Stimulated activated CD8-positive, alpha-beta memory T cell treated with anti-CD3 and anti-CD28 coated beads, Interleukin-4, amount 100 ng/mL, for 1 hour (primary cell): ENCODE results near the gene MAB21L3.

Source experiments
- DNase-seq, 2 donors: peaks; one replicate each; pipeline ENCODE4 v3.0.0-alpha.2; 2020; ENCODE audit warnings: low read depth in 2 of 2, low spot score in 1 of 2

The MAB21L3 gene

DNA sequence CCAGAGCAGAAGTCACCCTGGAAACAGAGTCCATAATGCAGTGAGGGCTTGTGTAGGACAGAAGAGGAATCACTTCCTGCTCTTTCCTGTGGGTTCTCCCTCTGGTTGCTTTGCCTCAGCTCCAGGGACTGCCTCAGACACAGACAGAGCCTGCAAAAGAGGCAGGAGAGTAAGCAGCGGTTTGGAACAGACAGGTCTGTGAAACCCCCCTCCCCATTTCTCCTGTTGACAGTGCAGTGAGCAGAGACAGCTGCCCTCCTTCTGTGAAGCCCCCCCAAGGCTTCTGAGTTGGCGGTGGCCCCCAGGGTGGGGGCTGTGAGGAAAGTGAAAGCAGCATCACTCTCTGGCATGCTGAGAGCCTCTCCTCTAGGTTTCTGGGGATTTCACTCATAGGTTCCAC is 53.0 kb downstream of the MAB21L3 start:
- DNase-seq, result no peak

DNA sequence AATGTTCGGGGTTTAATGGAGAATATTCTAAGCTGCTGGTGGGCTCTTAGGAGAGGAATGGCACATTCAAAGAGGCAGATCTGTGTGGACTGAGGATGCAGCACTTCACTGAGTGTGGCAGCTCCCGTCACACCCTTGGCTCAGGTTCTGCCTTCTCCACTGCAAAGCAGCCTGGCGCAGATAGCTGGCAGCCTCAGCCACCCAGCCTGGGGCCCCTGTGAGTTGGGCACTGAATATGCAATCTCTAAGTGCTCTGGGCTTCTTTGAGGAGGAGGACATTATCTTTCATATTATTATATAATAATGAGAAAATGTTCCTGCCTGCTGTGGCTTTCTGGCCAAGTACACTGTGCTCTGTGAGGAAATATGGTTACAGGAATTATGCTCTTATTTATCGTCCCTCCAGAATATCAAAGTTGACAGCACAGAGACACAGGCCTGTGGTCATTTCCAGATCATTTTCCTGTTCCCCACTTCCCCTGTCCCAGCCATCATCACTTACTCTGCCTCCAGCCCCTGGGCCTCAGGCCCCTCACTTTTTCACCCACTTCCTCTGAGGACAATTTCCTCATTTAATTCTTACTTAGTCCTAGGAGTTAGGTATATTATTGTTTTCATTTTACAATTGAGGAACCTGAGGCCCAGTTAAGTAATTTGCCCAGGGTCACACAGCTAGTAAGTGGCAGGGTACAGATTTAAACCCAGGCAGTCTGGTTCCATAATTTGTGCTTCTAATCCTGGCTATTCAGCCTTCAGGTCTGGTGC is 53.6 kb downstream of the MAB21L3 start:
- DNase-seq, result no peak

DNA sequence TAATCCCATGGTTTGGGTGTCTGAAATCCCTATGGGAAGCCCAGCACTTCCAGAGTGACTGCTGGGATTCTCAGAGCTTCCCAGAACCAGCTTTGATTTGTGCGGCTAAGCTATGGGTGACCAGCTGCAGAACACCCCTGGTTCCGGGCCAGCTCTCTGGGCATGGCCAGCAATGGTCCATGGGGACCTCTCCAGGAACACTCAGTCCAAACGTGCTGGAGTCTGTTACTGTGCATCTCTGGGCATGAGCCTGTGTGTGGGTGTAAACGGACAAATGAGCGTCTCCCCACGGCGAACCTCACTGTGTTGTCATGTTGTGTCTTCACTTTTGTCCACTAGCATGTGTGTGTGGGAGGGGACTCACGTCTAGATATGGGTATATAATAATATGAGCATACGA is 54.4 kb downstream of the MAB21L3 start:
- no peak for DNase-seq

DNA sequence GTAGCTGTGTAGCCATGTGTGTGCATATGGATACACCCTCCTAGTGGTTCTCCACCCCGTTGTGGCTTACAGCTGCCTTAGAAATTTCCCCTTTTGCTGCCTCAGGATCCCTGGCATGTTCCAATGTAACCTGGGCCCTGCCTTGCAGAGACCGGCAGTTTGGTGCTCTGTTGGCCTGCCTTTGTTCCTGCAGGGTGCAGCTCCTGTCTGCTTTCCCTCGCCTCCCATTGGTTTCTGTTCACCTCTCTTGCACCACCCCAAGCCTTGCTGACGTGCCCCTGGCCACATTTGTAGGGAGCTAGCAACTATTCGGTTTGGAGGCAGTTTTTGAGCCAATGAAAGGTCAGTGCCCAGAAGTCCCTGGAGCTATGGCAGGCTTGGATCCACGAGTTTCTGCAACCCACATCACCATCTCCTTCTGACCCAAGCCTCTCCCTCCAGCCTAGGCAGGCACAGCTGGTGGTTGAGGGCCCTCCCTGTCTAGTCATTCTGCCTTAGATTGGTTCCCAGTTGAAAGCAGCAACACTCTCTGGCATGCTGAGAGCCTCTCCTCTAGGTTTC is 54.9 kb downstream of the MAB21L3 start:
- DNase-seq, result no peak

DNA sequence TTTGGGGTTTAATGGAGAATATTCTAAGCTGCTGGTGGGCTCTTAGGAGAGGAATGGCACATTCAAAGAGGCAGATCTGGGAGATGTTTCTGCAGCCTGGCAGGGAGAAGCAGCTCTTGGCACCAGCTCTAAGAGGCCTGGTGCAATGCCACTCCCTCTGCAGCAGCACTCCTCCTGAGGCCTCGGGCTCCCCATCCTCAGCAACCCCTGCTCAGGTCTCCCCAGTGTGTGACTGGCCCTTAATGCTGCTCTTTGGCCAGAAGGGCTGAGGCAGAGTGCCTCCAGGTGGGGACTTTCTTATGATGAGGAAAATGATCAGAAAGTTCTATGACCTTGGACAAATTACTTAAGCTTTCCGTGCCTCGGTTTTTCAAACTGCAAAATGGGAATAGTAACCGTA is 55.5 kb downstream of the MAB21L3 start:
- DNase-seq, result no peak

DNA sequence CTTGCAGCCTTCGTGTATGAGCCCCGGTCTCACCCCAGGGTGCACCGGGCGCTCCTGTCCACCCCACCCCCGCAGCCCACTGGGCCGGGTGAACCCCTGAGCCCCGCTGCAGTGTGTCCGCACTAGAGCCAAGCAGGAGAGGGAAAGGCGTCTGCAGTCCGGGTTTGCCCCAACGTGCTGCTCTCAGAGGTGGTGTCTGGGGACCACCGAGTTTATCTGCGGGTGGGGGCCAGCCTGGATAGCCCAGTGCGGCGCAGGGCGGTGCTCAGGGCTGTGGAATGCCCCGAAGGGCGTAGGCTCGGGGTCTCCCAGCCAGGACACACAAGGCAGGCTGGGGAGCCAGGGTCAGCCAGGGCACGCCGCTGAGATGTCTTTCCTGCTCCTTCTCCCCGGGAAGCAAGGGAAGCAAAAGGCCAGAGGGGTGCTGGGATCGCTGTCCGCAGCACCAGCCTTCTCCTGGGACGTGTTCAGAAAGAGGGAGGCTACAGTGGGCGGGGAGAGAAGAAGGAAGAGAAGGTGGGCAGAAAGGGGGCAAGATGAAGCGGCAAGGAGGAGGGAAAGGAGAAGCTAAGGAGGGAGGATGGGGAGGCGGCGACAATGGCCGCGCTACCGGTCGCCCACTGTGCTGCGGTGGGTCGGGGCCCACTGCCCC is 56.6 kb downstream of the MAB21L3 start:
- DNase-seq, result no peak

DNA sequence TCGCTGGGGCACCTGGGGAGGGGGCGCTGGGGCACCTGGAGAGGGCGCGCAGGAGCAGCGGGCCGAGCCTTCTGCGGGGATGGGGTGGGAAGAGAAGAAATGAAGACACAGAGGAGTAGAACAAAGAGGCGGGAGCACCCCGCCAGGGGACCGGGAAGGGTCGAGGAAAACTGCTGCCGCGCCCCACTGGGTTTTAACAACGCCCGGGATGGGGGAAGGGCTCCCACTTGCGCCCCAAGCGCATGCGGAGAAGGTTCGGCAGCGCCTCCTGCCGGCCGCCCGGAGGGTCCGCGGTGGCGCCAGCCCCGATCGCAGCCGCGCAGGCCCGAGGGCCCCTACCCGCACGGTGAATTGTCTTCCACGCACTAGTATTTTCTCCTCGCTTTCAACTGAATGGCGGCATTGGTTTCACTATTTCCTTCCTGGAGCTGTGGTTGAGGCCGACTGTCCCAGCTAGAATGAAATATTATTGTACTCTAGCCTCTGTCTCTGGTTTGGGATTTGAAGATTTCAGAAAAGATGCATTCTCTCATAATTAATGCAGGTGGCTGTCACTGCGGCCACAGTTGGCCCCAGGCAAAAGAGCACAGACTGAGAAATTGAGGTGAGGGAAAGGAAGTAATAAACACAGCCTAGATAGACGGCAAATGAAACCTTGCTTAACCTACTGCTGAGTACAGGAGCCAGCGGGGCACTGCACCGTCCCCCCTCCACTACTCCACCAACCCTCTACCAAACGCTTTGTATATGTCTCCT is 57.3 kb downstream of the MAB21L3 start:
- peak; percentile 60 to 69 for DNase-seq

DNA sequence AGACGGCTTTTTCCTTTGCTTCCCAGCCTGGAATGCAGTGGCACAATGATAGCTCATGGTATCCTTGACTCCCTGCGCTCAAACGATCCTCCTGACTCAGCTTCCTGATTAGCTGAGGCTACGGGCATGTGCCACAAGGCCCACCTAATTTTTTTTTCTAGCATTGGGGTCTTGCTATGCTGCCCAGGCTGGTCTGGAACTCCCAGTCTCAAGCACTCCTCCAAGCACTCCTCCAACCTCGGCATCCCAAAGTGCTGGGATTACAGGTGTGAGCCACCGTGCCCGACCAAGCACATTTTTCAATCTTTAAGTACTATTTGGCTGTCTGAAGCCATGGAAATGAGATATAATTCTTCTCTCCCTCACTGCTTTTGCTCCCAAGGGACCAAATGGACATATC is 58.7 kb downstream of the MAB21L3 start:
- no peak for DNase-seq

DNA sequence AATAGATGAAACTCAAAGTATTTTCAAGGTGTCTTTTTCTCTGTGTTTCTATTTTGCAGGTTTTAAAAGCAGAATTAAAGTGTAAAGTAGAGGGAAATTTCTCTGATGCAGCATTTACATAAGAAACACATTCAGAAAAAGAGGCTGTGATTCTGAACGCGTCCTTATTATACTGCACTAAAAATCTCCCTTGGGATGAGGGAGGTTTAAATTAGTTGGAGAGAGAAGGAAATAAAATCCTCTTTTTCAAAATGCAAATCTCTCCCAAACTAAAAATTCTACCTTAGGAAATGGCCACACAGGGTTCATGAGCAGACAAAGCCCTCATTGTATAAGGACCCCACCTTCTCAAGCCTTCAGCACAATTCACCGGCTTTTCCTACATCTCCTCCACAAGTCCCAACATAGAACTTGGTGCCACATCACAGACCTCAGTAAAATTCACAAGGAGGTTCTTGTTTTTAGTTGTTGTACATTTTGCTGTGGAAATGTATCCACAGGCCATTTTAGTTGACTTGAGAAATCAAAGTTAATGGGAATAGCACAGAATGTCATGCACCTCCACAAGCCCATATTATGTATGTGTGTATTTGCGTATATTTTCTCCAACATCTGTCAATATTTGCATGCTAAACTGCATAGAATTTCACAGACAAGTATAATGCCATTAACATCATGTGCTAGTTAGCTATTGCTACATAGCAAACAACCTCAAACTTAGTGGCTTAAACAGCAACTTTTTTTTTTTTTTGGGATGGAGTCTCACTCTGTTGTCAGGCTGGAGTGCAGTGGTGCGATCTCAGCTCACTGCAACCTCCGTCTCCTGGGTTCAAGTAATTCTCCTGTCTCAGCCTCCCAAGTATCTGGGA is 59.8 kb downstream of the MAB21L3 start:
- no peak for DNase-seq

DNA sequence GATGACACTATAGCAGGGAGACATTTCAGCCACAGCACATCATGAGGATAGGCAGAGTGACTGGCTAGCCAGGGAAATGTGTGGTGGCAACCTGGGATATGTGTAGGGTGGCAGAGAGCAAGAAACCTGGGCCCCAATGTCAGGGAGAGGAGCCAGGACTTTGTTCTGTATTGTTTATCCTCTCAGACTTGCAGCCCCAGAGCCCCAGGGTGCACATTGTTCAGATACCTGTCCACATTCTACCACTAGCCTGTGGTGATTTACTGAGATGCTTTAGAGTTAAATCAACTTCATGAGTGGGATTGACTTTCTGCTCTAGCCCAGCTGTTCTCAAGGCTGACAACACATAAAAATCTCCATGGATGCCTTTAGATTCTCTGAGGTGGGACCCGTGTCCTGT is 61.5 kb downstream of the MAB21L3 start:
- no peak for DNase-seq

DNA sequence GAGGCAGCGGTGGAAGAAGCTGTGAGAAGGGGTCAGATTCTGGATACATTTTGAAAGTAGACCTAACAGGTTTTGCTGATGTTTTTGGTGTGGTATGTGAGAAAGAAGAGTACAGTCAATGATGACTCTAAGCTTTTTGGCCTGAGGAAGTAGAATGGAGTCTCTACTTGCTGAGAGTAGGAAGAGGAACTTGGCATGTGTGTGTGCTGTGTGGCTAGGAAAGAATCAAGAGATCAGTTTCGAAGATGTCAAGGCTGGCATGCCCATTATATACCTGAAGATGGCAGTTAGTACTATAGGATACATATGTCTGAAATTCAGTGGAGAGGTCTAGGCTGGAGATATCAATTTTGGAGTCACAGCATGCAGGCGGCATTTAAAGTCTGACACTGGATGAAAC is 64.4 kb downstream of the MAB21L3 start:
- no peak for DNase-seq

DNA sequence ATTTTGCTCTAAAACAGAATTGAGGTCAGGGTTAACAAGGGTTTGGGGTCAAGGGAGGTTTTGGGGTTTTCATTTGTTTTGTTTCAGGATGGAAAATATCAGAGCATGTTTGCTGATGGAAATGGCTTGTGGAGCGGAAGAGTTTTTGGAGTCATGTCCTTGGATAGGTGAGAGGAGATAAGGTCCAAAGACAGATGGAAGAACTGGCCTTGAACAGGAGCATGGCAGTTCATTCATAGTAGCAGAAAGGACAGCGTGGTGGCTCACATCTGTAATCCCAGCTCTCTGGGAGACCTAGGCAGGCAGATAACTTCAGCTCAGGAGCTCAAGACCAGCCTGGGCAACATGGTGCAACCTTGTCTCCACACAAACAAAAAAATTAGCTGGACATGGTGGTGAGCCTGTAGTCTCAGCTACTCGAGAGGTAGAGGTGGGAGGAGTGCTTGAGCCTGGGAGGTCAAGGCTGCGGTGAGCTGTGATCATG is 65.1 kb downstream of the MAB21L3 start:
- no peak for DNase-seq

DNA sequence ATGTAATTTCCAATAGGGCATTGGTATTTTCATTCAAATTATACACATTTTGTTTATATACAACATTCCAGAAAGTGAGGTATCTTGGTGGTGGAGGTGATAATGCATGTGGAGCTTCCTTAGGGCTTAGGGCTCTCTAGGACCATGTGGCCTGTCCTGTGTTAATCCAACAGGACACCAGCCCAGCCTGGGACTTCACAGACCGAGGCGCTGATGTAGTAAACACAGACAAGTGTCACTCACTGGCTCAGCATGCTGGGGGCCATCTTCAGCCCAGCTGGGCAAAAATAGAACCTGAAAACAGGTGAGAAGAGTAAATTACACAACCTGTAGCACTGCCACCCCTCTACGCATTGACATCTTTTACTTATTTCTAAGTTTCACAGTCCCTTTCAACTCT is 66.7 kb downstream of the MAB21L3 start:
- DNase-seq, result no peak

DNA sequence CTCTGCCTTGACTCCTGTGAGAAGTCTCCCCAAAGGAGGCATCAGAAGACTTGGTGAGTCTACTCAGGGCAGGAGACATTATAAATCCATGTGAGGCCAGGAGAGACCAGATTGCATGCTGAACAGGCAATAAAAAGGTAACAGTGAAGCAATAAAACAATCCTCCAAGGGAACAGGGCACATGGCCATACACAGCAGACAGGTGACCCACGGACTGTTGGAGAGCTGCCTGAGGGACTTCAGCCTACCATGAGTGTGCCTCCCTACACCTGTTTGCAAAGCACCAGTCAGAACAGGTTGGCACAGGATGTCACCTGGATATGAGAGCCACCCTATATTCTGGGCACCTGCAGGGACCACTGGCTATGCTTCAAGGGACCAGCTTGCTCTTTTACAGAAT is 67.6 kb downstream of the MAB21L3 start:
- DNase-seq, result no peak

DNA sequence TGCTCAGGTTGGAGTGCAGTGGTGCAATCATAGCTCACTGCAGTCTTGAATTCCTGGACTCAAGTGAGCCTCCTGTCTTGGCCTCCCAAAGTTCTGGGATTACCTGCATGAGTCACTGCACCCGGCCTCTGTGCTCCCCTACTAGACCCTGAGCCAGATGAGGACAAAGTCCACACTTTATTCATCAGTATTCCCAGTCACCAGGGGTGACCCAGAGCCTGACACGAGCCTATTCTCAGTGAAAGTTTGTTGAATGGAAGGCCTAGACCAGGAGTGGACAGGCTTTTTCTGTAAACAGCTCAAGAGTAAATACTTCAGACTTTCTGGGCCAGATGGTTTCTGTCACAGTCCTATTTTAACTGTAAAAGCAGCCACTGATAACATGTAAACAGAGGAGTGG is 68.2 kb downstream of the MAB21L3 start:
- DNase-seq, result no peak

DNA sequence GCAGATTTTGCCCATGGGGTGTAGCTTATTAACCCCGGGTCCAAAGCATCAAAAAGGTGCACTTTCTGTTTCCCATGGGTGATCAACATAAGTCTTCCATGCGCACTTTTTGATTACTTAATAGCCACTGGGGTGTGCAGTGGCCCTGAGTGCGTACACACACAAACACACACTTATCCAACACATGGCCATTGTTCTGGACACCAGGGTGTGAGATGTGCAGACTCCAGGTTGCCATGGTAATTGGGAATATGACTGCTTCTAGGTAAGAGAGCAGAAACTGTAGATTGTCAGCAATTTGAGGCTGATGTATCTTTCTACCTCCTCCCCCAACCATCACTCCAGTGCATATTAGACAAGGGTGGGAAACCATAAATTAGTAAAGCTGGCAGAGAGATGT is 68.8 kb downstream of the MAB21L3 start:
- no peak for DNase-seq

DNA sequence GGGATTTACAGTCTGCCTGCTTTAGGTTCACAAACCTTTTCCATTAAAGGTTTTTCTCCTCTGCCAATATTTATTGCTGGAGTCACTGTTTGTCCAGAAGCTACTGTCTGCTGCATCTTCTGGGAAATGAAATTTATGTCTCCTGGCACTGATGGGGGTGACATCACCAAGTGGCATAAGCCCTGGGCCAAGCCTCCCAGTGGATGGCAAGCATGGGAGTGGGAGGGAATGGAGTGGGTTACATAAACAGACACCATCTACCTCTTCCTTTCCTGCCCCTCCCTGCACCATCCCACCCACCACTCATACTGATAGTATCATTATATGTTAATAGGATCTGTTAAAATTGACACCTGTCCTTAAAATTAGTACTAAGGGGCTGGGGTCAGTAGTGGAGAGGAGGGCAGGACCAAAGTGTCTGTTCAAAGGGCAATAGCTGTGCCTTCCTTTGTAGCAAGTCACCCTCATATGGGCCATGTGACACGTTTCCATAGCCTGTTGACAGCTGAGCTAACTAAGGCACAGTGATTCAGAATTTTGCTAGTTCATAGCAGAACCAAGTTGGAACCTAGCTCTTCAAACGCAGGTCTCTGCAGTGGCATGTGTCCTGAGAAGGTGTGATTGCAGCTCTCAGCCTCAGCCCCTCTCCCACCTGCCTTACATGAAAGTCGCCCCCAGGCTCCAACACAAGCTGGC is 71.0 kb downstream of the MAB21L3 start:
- no peak for DNase-seq
